ENCODE data around the gene C14orf180.
"Not testable (repeated sequence)": the region's sequence is repeated elsewhere in the genome, so short reads cannot be mapped to it uniquely, and the experiment has no call there.

C14orf180 gene

DNA sequence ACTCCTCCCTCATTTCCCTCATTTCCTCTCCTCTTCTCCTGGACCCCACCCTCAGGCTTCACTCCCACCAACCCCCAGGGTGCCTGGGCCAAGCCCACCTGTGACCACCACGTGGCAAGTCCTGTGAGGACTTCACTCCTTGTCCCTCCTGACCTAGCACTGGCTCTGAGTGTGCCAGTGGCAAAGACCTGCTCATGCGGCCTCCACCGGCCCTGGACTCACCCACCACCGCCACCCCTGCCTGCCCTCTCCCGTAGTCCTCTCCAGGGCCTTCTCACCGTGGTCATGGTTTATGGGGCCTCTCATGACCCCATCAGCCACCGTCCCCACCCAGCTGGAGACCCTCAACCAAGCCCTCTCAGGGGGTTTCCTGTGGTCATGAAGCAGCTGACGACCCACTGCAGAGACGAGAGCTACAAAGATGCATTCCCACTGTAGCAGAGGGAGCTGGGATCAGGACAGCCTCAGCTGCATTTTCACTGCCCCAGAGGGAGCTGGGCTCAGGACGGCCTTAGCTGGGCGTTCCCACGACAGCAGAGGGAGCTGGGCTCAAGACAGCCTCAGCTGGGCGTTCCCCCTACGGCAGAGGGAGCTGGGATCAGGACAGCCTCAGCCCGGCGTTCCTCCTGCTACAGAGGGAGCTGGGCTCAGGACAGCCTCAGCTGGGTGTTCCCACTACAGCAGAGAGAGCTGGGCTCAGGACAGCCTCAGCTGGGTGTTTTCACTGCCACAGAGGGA is 3.2 kb upstream of the C14orf180 start:
- DNase-seq (ENCODE audit: low read depth): no peak
- H3K4me3 ChIP-seq (ENCODE audit: low read length): no peak overlapping the region
- TF ChIP-seq, protein P1, sequence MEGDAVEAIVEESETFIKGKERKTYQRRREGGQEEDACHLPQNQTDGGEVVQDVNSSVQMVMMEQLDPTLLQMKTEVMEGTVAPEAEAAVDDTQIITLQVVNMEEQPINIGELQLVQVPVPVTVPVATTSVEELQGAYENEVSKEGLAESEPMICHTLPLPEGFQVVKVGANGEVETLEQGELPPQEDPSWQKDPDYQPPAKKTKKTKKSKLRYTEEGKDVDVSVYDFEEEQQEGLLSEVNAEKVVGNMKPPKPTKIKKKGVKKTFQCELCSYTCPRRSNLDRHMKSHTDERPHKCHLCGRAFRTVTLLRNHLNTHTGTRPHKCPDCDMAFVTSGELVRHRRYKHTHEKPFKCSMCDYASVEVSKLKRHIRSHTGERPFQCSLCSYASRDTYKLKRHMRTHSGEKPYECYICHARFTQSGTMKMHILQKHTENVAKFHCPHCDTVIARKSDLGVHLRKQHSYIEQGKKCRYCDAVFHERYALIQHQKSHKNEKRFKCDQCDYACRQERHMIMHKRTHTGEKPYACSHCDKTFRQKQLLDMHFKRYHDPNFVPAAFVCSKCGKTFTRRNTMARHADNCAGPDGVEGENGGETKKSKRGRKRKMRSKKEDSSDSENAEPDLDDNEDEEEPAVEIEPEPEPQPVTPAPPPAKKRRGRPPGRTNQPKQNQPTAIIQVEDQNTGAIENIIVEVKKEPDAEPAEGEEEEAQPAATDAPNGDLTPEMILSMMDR (IDR thresholded peaks at IDR 0.05; ENCODE audit: insufficient read depth, low read depth, low read length, missing control alignments): no peak

DNA sequence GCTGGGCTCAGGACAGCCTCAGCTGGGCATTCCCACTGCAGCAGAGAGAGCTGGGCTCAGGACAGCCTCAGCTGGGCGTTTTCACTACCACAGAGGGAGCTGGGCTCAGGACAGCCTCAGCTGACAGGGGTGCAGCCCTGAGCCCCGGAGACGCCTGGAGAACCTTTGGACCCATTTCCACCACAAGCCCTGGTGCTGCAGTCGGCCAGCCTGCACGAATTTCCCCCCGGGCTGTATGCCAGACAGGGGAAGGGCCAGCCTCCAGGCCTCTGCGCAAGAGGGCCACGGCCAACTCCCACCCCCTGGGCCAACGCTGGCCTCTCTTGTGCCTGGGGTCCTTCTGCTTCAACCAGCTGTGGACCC is 2.6 kb upstream of the C14orf180 start:
- H3K4me3 ChIP-seq (ENCODE audit: low read length): no peak overlapping the region
- TF ChIP-seq, protein P1 (IDR thresholded peaks at IDR 0.05; ENCODE audit: insufficient read depth, low read depth, low read length, missing control alignments): no peak
- no peak for DNase-seq (ENCODE audit: low read depth)

DNA sequence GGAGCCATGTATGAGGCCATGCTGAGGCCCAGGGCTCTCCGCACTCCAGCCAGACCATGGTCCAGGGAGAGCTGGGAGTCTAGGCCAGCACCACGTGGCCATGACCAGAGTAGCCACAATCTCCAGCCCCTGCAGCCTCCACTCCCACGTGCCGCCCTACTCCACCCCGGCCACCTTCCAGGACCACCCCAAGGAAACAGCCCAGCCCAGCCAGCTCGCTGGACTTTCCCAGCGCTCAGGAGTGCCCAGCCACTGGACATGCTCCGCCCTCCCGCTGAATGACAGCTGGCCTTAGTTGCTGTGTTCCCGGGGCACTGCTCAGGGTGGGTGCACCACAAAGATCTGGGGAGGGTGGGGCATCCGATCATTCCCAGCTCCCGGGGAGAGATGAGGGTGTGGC is 2.1 kb upstream of the C14orf180 start:
- no peak for DNase-seq (ENCODE audit: low read depth)
- no peak overlapping the region for H3K4me3 ChIP-seq (ENCODE audit: low read length)
- TF ChIP-seq, protein P1 (IDR thresholded peaks at IDR 0.05; ENCODE audit: insufficient read depth, low read depth, low read length, missing control alignments): no peak

DNA sequence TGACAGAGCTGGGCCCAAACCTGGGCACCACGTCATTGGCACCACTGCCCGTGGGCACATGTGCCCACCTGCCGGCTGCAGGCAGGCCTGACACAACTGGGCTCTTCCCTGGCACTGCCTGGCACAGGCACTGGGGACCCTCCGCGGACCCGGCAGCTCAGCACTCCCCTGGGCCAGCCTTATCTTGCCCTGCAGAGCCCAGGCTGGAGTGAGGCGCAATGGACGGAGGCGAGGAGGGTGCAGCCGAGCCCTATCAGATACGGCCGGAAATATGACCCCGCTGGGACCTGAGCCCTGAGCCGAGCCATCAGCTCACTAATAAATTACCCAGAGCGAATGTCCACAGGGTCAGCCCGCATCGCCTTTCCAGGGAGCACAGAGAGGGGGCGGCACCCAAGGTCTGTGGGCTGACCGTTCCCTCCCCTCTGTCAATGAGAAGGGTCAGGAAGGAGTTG is 1.7 kb upstream of the C14orf180 start:
- no peak for DNase-seq (ENCODE audit: low read depth)
- no peak overlapping the region for H3K4me3 ChIP-seq (ENCODE audit: low read length)
- TF ChIP-seq, protein P1 (IDR thresholded peaks at IDR 0.05; ENCODE audit: insufficient read depth, low read depth, low read length, missing control alignments): no peak

DNA sequence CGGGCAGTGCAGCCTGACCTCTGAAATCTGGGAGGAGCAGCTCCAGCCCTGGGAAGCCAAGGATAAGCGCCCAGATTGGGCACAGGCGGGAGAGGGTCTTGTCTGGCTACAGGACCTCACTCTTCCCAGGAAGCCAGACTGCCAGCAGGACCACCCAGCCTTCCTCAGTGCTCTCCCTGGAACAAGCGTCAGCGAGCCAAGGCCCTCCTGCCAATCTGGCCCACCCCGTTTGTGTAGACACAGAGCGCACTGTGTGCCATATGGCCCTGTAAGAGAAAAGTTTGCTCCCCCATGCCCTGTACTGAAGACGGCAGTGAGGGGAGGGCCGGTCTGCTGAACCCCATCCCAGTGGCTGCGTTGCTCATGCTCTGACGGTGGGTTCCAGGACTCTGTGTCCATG is 1.2 kb upstream of the C14orf180 start:
- TF ChIP-seq, protein P1 (IDR thresholded peaks at IDR 0.05; ENCODE audit: insufficient read depth, low read depth, low read length, missing control alignments): no peak
- no peak overlapping the region for H3K4me3 ChIP-seq (ENCODE audit: low read length)
- DNase-seq (ENCODE audit: low read depth): no peak

DNA sequence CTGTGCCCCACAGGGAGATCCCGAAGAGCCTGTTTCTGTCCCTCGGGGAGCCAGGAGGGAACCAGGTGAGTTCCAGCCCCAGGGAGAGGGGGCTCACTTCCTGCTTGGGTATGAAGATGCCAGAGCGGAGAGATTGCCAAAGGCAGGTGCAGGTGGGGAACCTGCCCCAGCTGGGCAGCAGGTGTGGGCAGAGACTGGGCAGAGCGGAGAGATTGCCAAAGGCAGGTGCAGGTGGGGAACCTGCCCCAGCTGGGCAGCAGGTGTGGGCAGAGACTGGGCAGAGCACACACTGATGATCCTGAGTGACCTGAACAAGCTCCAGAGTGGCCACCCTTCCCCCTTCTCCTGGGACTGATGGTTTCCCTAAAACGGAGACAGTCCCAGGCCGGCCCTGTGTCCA is 375 bp downstream of the C14orf180 start:
- not testable (repeated sequence) for H3K4me3 ChIP-seq (ENCODE audit: low read length); DNase-seq (ENCODE audit: low read depth)

DNA sequence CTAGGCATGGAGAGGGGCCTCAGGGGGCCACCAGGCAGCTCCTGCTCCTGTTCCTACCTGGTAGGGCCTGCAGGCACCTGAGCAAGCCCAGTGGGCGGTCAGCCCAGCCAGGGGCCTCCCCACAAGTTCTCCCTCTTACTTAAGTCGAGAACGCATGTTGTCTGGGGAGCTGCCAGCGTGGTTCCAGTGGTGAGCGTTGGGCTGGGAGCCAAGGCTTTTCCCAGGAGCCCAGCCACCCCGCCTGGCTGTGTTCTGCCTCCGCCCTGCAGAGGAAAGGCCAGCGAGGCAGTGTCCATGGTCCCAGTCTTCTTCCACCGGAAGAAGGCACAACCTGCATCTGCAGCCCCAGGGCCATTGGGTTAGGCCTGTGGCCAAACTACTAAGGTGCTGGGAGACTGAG is 1.4 kb downstream of the C14orf180 start:
- DNase-seq (ENCODE audit: low read depth): no peak
- TF ChIP-seq, protein P1 (IDR thresholded peaks at IDR 0.05; ENCODE audit: insufficient read depth, low read depth, low read length, missing control alignments): no peak

More for the DNA sequence above, 1.4 kb downstream of the C14orf180 start:
- H3K4me3 ChIP-seq (ENCODE audit: low read length): no peak overlapping the region

All from epithelial cell of esophagus (primary cell).